HG02763 (cell line): ENCODE data around the gene PAEP.
"Not testable (repeated sequence)": the region's sequence is repeated elsewhere in the genome, so short reads cannot be mapped to it uniquely, and the experiment has no call there.

ENCODE experiments used
- ATAC-seq: cut with Tn5 transposase; IDR thresholded peaks from one replicate; pipeline ENCODE4 v1.9.1; 2021; ENCODE audit warnings: mild to moderate bottlenecking, moderate library complexity; ENCODE audit not compliant: unreplicated experiment

The PAEP gene

GRCh38 chr9:135549478-135550343, 11.8 kb upstream of the PAEP start:
- ATAC-seq: not testable (repeated sequence)

- ATAC-seq: no peak
Measured at GRCh38 chr9:135550344-135550918, 11.1 kb upstream of the PAEP start.

- no peak for ATAC-seq
Measured at GRCh38 chr9:135551031-135551430, 10.5 kb upstream of the PAEP start.

- no peak for ATAC-seq
Measured at GRCh38 chr9:135551456-135551855, 10.1 kb upstream of the PAEP start.

- no peak for ATAC-seq
Measured at GRCh38 chr9:135552021-135552697, 9.4 kb upstream of the PAEP start.

GRCh38 chr9:135552698-135553171, 8.8 kb upstream of the PAEP start:
- no peak for ATAC-seq

- ATAC-seq: no peak
Measured at GRCh38 chr9:135554718-135555117, 6.8 kb upstream of the PAEP start.

- ATAC-seq: no peak
Measured at GRCh38 chr9:135555203-135555602, 6.4 kb upstream of the PAEP start.

GRCh38 chr9:135555910-135556309, 5.6 kb upstream of the PAEP start:
- ATAC-seq: no peak

GRCh38 chr9:135559606-135560005, 1.9 kb upstream of the PAEP start:
- ATAC-seq: no peak

- no peak for ATAC-seq
Measured at GRCh38 chr9:135562235-135562745, 734 bp downstream of the PAEP start.

- ATAC-seq: no peak
Measured at GRCh38 chr9:135563039-135563476, 1.5 kb downstream of the PAEP start.

GRCh38 chr9:135563858-135564257, 2.3 kb downstream of the PAEP start:
- ATAC-seq: no peak

GRCh38 chr9:135565141-135565628, 3.6 kb downstream of the PAEP start:
- ATAC-seq: no peak

GRCh38 chr9:135565636-135566035, 4.1 kb downstream of the PAEP start:
- ATAC-seq: no peak

GRCh38 chr9:135566552-135566951, 5.0 kb downstream of the PAEP start:
- ATAC-seq: no peak

GRCh38 chr9:135567311-135567710, 5.8 kb downstream of the PAEP start:
- no peak for ATAC-seq

GRCh38 chr9:135568026-135568425, 6.5 kb downstream of the PAEP start:
- ATAC-seq: no peak

GRCh38 chr9:135570456-135570855, 8.9 kb downstream of the PAEP start:
- no peak for ATAC-seq

GRCh38 chr9:135572233-135572632, 10.7 kb downstream of the PAEP start:
- ATAC-seq: no peak

- no peak for ATAC-seq
Measured at GRCh38 chr9:135573124-135573523, 11.6 kb downstream of the PAEP start.
